ENCODE data around the gene BRF1.
A peak's percentile ranks its signal among the peaks of the same experiment; 100 is the strongest.
"Not testable (repeated sequence)": the region's sequence is repeated elsewhere in the genome, so short reads cannot be mapped to it uniquely, and the experiment has no call there.

The BRF1 gene

DNA sequence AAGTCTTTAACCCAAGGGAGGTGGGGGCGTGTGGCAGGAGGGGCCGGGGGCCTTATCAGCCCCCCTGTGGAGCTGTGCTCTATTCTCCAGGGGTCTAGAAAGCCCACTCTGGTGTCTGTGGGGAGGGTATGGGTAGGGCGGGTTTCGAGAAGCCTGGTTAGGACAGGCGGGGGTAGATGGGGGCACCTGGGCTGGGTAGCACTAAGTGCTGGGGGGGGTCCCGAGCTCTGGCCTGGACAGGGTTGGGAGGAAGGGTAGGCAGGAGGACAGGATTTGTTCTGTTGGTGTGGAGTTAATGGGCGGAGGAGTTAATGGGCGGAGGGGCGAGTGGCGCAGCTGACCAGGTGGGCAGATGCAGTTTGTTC is 15.8 kb upstream of the BRF1 start:
- no peak for DNase-seq (ENCODE audit: low read depth in 2 of 3, low spot score in 1 of 3)

DNA sequence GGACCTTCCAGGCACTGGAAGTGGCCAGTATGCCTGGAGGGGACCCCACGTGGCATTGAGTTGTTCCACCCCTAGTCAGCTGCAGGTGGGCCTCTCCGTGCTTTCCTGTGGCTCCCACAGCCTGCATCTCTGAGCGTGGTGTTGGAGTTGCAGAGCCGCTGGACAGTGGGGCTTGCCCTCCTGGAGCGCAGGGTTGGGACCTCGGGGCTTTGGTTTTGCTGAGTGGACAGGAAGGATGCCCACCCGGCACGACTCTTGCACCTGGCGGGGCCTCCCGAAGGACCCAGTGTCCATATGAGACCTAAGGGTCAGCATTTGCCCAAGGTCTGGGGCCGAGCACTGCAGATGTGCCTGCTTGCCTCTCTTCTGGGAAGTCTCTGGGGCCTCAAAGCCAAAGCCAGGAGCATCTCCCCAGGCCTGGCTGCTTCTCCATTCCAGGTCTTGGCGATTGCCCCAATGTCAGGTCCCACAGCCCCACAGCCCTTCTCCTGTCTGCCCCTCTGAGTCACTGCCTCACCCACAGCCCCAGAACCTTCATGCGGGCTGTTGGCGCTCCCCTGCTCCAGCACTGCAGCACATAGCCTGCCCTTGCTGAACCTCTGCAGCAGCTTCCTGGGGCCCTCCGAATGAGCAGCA is 15.3 kb upstream of the BRF1 start:
- no peak for DNase-seq (ENCODE audit: low read depth in 2 of 3, low spot score in 1 of 3)

DNA sequence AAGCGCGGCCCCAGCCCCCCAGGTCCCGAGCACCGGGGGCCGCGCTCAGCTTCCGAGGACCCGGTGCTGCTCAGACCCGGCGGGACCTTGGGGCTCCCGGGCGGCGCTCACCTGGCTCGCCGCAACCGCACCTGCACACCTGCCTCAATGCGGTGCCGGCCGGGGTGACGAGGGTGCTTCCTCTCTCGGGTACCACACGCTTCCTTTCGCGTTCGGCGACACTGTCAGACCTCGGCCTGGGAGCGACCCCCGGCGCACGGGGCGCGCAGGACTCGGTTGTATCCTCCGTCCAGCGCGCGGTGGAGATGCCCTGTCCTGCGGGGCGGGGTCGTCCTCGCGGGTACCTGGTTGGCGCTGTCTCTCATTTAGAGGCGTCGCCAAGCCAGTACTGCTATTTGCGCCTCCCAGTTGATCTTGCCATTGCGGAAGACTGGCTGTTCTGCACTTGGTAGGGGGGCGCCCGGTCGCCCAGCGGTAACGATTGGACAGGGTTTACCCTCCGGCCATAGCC is 14.5 kb upstream of the BRF1 start:
- DNase-seq (ENCODE audit: low read depth in 2 of 3, low spot score in 1 of 3) = peak in 1 of 3 donors; percentile 26

DNA sequence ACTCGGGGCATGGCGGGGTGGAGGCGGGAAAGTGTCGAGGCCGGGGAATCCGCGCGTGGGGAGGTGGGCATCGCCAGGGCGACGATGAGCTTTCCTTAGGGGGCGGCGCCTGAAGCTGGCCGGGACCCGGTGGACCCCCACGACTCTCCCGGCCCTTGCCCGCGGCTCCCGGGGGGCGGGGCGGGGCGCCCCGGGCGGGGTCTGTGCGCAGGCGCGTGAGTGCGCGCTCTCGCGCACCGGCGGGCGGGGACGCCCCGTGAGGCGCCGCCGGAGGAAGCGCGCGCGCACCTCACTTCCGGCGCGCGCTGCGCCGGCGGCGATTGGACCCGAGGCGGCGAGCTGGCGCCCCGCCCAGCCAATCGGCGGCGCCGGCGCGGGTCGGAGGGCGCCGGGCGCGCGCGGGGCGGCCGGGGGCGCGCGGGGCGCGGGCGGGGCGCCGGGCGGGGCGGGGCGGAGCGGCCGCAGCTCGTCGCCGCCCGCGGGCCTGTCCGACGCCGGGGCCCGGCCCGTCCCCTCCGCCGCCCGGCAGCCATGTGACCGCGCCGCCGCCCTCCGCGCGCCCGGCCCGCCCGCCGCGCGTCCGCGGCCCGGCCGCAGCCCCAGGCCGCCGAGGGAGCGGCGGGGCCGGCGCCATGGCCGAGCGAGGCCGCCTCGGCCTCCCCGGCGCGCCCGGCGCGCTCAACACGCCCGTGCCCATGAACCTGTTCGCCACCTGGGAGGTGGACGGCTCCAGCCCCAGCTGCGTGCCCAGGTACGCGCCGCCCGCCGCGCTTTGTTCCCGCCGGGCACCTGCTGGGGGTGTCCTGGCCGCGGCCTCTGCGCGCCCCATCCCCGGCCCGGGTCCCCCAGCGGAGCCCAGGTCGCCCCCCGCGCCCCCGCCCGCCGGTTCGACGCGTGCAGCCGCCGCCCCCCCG is 13.7 kb upstream of the BRF1 start, which contains the start of gene PACS2:
Gene PACS2, plus strand, starts transcription at position 462 of the 914 bp plus-strand sequence. Its CDS starts 171 bp downstream, at position 633.
- peak in 2 of 3 donors; percentile 48 to 69 for DNase-seq (ENCODE audit: low read depth in 2 of 3, low spot score in 1 of 3)

DNA sequence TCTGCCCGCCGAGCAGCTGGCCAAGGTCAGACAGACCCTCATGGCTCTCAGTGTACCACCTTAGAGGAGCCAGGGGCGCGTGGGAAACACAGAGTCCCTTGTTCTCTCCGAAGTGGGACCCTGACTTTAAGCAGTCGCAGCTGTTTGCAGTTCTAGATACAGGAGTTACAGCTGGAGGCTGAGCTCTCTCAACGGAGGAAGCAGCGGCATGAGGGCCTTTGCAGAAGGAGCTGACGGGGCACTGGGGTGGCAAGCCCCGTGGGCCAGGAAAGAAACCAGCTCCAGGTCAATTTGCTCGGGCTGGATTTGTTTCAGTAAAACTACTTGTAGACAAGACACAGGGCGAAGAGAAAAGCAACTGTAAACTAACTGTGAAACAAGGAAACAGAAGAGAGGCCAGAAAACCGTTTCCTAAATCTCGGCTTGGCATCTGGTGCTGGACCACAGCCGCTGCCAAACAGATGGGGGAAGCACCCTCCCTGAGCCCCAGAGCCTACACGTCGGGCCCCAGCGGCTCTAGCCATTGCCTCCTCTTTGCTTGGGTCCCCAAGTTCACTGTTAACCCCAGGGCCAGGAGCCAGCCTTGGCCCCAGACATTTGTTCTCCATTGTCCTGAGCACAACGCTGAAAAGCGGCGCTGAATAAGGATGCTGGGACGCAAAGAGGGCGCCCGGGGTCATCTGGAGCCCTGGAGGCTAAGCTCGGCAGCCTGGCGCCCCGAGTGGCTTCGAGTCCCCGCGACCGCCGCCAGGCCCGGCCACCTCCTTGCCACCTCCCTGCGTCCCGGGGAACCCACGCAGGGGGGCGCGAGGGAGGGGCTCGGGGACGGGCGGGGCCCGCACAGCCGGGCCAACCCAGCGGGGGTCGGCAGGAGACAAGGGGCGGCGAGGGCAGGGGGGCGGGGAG is 12.8 kb upstream of the BRF1 start:
- DNase-seq (ENCODE audit: low read depth in 2 of 3, low spot score in 1 of 3) = peak in 1 of 3 donors; percentile 10

DNA sequence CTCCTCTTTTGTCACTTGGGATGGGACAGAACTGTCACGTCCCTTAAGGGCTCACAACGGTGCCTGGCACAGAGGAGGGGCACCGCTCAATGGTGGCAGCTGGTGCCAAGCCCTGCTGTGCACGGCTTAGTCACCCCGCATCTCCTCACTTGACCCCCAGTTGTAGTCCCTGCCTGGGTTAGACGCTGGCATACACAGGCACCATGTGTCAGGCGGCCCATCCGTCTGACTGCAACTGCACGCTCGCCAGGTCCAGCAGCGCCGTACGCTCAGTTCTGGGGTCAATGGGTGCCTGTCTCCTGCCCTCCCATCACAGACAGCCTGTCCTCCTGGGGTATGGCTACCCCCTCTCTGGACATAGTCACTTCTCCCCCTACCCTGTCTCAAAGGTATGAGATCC is 12.2 kb upstream of the BRF1 start:
- DNase-seq (ENCODE audit: low read depth in 2 of 3, low spot score in 1 of 3) = no peak

DNA sequence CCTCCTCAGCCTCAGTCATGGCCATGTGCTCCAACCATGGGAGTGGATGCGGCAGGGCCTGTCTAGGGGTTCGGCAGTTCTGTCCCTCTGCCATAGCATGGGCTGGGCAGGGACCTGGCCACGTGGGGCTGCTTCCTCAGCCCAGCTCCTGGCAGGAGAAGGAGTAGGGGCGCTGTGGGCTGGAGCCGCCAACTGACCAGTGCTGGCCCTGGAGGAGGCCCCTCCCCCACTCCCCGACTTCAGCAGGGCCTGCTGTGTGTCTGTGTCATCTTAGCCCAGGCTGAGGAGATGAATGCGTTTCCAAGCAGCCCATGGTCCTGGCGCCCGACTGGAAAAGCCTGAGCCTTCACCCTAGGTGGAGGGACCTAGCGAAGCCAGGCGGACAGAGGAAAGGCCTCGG is 11.0 kb upstream of the BRF1 start:
- no peak for DNase-seq (ENCODE audit: low read depth in 2 of 3, low spot score in 1 of 3)

DNA sequence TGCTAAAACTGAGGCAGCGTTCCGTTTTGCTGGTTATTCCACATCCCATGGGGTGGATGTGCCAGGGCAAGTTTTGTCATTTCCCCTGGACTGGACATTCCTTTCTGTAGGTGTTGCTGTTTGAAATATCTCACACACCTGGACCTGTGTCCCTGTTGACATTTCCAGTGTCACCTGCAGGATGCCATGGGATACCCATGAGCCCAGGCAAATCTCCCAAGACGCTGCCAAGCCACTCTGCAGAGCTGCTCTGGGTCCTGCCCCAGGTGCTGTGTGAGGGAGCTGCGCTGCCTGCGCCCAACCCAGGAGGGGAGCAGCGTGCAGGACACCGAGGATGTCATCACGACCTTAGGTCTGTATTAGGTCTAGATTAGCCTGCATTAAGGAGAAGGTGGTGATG is 8.6 kb upstream of the BRF1 start:
- DNase-seq (ENCODE audit: low read depth in 2 of 3, low spot score in 1 of 3) = no peak

DNA sequence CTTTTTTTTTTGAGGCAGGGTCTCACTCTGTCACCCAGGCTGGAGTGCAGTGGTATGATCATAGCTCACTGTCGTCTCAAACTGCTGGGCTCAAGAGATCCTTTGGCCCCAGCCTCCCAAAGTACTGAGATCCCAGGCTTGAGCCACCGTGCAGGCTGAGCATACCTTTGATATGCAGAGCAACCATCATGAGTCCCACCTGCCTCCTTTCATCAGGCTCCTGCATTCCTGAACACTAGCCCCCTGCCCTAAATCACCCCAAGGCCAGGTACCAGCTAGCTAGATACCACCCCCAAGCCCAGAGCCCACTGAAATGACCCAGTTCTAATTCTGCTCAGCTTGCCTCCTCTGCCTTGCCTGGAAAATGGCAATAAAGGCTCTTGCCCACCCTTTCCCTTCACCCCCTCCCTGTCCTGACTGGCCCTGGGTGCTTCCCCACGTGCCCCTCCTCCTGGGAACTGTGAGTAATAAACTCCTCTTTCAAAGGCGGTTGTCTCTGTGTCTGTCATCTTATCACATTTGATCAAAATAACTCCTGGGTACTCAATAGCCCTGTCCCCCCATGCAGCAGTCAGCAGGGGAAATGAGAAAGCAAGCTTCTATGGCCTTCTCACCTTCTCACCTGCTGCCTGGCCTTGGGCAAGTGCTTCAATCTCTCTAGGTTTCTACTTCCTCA is 6.4 kb upstream of the BRF1 start:
- DNase-seq (ENCODE audit: low read depth in 2 of 3, low spot score in 1 of 3) = no peak

DNA sequence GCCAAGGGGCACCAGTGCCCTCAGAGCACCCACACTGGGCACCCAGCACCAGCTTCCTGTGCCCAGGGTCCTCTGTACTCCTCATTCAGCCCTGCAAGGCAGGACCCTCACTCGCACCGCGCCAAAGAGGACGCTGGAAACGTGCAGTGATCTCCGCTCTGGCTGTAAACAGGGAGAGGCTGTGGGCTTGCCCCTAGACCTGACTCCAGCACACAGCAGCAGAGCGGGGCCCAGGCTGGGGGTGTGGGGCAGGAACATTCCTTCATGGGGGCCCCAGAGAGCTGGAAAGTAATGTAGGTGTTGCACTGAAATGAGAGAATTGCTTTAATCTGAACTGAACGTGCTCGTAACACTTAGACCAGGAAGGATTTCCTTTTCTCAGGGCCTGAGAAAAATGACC is 5.0 kb upstream of the BRF1 start:
- no peak for DNase-seq (ENCODE audit: low read depth in 2 of 3, low spot score in 1 of 3)

DNA sequence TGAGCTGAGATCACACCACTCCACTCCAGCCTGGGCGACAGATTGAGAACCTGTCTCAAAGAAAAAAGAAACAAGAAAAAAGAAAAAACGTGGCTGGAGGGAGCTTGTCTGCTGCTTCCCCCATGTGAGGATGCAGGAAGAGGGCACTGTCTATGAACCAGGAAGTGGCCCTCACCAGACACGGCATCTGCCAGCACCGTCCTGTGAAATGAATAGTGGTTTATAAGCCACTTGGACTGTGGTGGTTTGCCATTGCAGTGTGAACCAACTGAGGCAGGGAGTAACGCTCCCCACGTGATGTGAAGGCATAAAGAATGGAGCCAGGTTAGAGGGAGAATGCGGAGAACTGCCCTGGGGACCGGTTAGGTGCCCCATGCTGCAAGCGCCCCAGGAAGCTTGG is 4.5 kb upstream of the BRF1 start:
- no peak for DNase-seq (ENCODE audit: low read depth in 2 of 3, low spot score in 1 of 3)

DNA sequence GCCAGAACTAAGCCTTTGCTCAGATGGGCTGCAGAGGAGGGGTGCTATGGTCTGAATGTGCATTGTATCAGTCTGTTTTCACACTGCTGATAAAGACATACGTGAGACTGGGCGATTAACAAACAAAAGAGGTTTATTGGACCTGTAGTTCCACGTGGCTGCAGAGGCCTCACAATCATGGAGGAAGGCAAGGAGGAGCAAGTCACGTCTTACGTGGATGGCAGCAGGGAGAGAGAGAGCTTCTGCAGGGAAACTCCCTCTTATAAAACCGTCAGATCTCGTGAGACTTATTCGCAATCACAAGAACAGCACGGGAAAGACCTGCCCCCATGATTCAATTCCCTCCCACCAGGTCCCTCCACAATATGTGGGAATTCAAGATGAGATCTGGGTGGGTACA is 3.8 kb upstream of the BRF1 start:
- no peak for DNase-seq (ENCODE audit: low read depth in 2 of 3, low spot score in 1 of 3)

DNA sequence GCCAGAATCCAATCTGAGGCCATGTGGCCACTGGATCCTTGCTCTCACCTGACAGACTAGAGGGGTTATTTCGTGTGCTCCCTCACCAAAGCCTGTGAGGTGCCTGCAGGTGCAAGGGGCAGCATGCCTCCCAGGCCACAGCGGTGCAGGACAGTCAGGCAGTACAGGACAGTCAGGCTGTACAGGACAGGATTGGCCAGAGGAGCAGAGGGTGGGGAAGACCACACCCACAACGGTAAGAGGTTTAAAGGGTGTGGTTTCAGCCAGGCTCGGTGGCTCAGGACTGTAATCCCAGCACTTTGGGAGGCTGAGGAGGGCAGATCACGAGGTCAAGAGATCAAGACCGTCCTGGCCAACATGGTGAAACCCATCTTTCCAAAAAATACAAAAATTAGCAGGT is 3.1 kb upstream of the BRF1 start:
- no peak for DNase-seq (ENCODE audit: low read depth in 2 of 3, low spot score in 1 of 3)

DNA sequence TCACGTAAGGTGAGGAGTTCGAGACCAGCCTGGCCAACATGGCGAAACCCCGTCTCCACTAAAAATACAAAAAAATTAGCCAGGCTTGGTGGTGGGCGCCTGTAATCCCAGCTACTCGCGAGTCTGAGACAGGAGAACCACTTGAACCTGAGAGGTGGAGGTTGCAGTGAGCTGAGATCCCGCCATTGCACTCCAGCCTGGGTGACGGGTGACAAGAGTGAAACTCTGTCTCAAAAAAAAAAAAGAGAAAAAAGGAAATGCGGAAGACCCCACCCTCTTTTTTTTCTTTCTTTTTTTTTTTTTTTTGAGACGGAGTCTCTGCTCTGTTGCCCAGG is 1.1 kb upstream of the BRF1 start:
- not testable (repeated sequence) for DNase-seq (ENCODE audit: low read depth in 2 of 3, low spot score in 1 of 3)

DNA sequence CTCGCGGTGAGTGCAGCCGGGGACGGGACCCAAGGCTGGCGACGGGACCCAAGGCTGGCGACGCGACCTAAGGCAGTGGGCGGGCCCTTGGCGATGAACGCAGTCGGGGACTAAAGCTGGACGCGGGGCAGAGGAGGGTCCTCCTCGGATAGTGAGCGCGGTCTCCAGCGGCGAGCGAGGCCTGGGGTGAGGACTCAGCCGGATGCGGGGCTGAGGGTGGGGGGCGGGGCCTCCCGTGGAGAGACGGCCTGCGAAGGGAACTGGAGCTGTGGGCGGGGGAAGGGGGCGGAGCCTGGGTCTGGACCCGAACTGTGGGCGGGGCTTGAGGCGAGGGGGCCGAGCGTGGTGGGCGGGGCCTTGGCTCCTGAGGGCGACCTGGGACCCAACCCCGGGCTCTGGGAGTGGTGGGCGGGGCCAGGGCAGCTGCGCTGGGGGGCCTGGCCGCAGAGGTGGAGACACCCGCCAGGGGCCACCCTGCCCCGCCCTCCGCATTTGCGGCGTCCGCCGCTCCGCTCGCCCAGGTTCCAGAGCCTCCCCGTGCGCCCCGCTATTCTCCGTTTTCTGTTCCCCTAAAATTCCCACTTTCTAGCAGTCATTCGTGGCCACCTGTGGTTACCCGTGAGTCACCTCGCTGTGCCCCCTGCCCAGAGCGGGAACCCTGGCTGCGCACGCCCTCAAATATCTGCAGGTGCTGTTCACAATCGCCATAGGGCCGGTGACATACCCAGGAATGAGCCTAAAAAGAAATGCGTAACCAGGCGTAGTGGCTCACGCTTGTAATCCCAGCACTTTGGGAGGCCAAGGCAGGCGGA is 508 bp upstream of the BRF1 start:
- peak; percentile 97 to 100 (median 99) for DNase-seq (ENCODE audit: low read depth in 2 of 3, low spot score in 1 of 3)

DNA sequence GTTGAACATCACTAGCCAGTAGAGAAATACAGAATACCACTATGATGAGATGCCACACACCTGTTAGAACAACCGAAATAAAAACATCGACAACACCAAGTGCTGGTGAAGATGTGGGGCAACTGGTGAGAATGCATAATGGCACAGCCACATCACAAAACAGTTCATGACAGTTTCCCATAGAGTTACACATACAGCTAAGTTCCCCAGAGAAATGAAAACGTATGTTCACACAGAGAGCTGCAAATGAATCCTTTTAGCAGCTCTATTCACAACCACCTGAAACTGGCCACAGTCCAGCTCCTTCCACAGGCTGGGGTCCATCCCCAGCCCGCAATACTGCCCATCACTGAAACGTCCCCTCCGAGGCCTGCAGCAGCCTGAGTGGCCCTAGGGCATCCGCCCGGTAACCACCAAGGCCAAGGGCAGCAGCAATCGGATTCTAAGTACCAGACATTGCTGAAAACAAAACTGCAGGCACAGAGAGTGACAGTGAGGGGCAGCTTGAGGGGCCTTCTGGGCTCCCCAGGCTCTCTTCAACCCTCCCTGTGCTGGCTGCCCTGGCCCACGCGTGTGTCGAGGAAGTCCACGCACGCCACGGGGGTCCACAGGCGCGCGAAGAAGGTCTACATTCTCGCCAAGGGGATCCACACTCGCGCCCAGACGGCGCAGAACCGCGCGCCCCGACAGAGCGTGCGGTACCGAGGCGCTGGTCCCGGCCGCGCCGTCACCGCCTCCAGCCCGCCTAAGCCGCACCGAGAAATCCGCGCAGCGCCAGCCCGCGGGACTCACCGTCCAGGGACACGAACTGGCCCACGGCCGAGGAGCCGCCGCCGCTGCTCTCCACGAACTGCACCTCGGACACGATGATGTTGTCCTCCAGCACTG is 903 bp downstream of the BRF1 start:
- no peak for DNase-seq (ENCODE audit: low read depth in 2 of 3, low spot score in 1 of 3)

DNA sequence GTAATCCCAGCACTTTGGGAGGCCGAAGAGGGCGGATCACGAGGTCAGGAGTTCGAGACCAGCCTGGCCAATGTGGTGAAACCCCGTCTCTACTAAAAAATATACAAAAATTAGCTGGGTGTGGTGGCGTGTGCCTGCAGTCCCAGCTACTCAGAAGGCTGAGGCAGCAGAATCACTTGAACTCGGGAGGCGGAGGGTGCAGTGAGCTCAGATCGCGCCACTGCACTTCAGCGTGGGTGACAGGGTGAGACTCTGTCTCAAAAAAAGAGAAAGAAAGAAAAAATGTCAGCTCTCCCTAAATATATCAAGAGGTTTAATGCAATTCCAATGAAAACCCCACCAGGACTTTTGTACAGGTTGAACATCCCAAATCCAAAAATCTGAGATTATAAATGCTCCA is 3.5 kb downstream of the BRF1 start:
- not testable (repeated sequence) for DNase-seq (ENCODE audit: low read depth in 2 of 3, low spot score in 1 of 3)

DNA sequence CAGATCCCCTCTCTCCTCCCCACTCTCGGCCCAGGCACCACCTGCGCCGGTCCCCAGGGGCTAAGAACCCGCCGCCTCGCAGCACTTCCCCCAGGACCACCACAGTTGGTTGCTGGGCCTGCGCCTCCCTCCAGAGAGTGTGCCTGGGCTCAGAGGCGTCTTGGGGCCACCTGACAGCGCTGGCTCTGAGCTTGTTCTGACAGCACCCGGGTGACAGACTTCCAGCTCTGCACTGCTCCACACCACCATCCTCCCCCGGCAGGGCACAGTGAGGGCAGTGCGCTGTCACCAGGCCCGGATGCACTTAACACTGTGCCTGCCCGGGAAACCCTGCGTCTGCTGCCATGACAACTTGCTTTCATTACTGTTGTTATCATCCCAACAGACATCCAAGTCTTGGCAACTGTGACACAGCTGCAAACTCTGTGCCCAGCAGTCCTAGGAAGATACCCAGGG is 6.6 kb downstream of the BRF1 start:
- DNase-seq (ENCODE audit: low read depth in 2 of 3, low spot score in 1 of 3) = peak in 2 of 3 donors; percentile 47 to 54

Data from stimulated activated CD4-positive, alpha-beta T cell treated with anti-CD3 and anti-CD28 coated beads, Interleukin-12 subunit alpha, Interleukin-12 subunit beta, amount 100 ng/mL, for 48 hours (primary cell).